B cell (primary cell): ENCODE data around the gene RAP1GDS1. TPM values are rescaled to one million over a fixed set of nuclear protein-coding genes. Genes with fewer than 3 reads are reported as not detected.

Experiments
- ATAC-seq: fragments of 200-7000 bp; cut with Tn5 transposase; one replicate; pipeline ENCODE4 v1.10.0; 2021; ENCODE audit warnings: low read depth, mild to moderate bottlenecking, moderate number of reproducible peaks, moderate library complexity
- CTCF ChIA-PET: fragments of 350-600 bp; sonication (Branson Sonifier 250); formaldehyde crosslinking; loops from one replicate; lab custom pipeline; 2021; ENCODE audit warnings: antibody characterized with exemption, inconsistent platforms; lab: Charles Lee
- POLR2A ChIA-PET: fragments of 350-600 bp; sonication (Branson Sonifier 250); formaldehyde crosslinking; loops from one replicate; lab custom pipeline; 2021; ENCODE audit warnings: antibody characterized with exemption; lab: Charles Lee
- DNase-seq: peaks from one replicate; pipeline ENCODE4 v3.0.0; 2013
- H2AFZ ChIP-seq: 2 replicates; pipeline ENCODE4 v1.6.1; 2012; ENCODE audit warnings: mild to moderate bottlenecking, low read depth, low read length; ENCODE audit not compliant: insufficient read depth, poor library complexity, severe bottlenecking
- H3K27ac ChIP-seq, 2 donors: 1 replicate in 1 of 2; 2 replicates in 1 of 2; pipeline ENCODE4 v1.5.1; 2012 to 2013; ENCODE audit warnings: low read length in 2 of 2, mild to moderate bottlenecking in 2 of 2, moderate library complexity in 1 of 2
- H3K27me3 ChIP-seq, 4 experiments: fragments of 200-600 bp in 1 of 4; sonication (generic) in 1 of 4; replicated peaks in 1 of 4; 1 replicate in 2 of 4; 2 replicates in 2 of 4; pipeline versions ENCODE4 v1.6.1 to v1.7.0; 2013 to 2016; ENCODE audit warnings: low read length in 3 of 4, mild to moderate bottlenecking in 2 of 4, mixed read lengths in 1 of 4, moderate library complexity in 1 of 4; ENCODE audit not compliant: insufficient read depth in 4 of 4, control insufficient read depth in 3 of 4; ENCODE audit errors: control extremely low read depth in 1 of 4
- H3K36me3 ChIP-seq, 2 experiments: replicated peaks in 1 of 2; 1 replicate in 1 of 2; 2 replicates in 1 of 2; pipeline versions ENCODE4 v1.6.1 to v1.7.1; 2013; ENCODE audit warnings: low read length in 1 of 2; ENCODE audit not compliant: insufficient read depth in 2 of 2, control insufficient read depth in 1 of 2; ENCODE audit errors: control extremely low read depth in 1 of 2, extremely low read depth in 1 of 2
- H3K4me1 ChIP-seq, 2 donors: fragments of 200-600 bp in 1 of 2; sonication (generic) in 1 of 2; 1 replicate in 1 of 2; 2 replicates in 1 of 2; pipeline versions ENCODE4 v1.5.1 to v1.6.1; 2013 to 2017; ENCODE audit warnings: low read length in 2 of 2; ENCODE audit not compliant: control insufficient read depth in 2 of 2, insufficient read depth in 2 of 2
- H3K4me2 ChIP-seq: replicated peaks from 2 replicates; pipeline ENCODE3; 2012; ENCODE audit warnings: mild to moderate bottlenecking, low read depth, low read length; ENCODE audit not compliant: poor library complexity, severe bottlenecking
- H3K4me3 ChIP-seq, 5 experiments: fragments of 200-600 bp in 1 of 5; sonication (generic) in 1 of 5; 1 replicate in 3 of 5; 2 replicates in 2 of 5; pipeline versions ENCODE4 v1.5.1 to v1.7.0; 2011 to 2016; ENCODE audit warnings: low read length in 4 of 5, mild to moderate bottlenecking in 4 of 5, low read depth in 2 of 5, control low read depth in 1 of 5, moderate library complexity in 1 of 5; ENCODE audit not compliant: insufficient read depth in 1 of 5; ENCODE audit errors: control extremely low read depth in 1 of 5, extremely low read depth in 1 of 5
- H3K79me2 ChIP-seq: fragments of 200-600 bp; sonication (generic); one replicate; pipeline ENCODE4 v1.6.0; 2016; ENCODE audit warnings: low read length; ENCODE audit not compliant: control insufficient read depth, insufficient read depth
- H3K9ac ChIP-seq: fragments of 200-600 bp; sonication (generic); 2 replicates; pipeline ENCODE4 v1.6.1; 2017; ENCODE audit warnings: mild to moderate bottlenecking, low read length, moderate library complexity
- H3K9me3 ChIP-seq, 3 donors: one replicate each; pipeline versions ENCODE4 v1.6.1 to v1.7.1; 2013; ENCODE audit warnings: low read length in 2 of 3; ENCODE audit not compliant: control insufficient read depth in 2 of 3, insufficient read depth in 1 of 3; ENCODE audit errors: control extremely low read depth in 1 of 3
- H4K20me1 ChIP-seq: 2 replicates; pipeline ENCODE4 v1.6.0; 2012; ENCODE audit warnings: mild to moderate bottlenecking, low read length; ENCODE audit not compliant: insufficient read depth, control insufficient read depth, poor library complexity, severe bottlenecking
- H3K27ac Mint-ChIP-seq: one replicate; pipeline ENCODE4 v1.8.0; 2021; ENCODE audit warnings: mixed read lengths
- H3K27me3 Mint-ChIP-seq: one replicate; pipeline ENCODE4 v1.8.0; 2021; ENCODE audit warnings: mixed read lengths
- H3K4me1 Mint-ChIP-seq: one replicate; pipeline ENCODE4 v1.8.0; 2021; ENCODE audit warnings: mixed read lengths
- H3K4me3 Mint-ChIP-seq: one replicate; pipeline ENCODE4 v1.8.0; 2021; ENCODE audit warnings: mixed read lengths
- H3K9me3 Mint-ChIP-seq: one replicate; pipeline ENCODE4 v1.8.0; 2022; ENCODE audit warnings: mixed read lengths; ENCODE audit not compliant: insufficient read depth
- EZH2 ChIP-seq: IDR thresholded peaks from 2 replicates; pipeline ENCODE4 v1.6.1; 2012; ENCODE audit warnings: borderline replicate concordance, low read depth, mild to moderate bottlenecking, moderate library complexity, low read length; ENCODE audit not compliant: insufficient read depth, poor library complexity, severe bottlenecking
- WGBS: methylation state at CpG from one replicate; pipeline ENCODE4 v1.1.5; 2013; ENCODE audit warnings: missing lambda C conversion rate; ENCODE audit not compliant: insufficient coverage; 5-methylcytosine and 5-hydroxymethylcytosine counted together
- intact Hi-C: fragments of 100-400 bp; cut with micrococcal nuclease; formaldehyde crosslinking; loops from one replicate; pipeline ENCODE4 v1.10.0; 2022
- polyA plus RNA-seq: library from polyadenylated mRNA; depleted of rRNA; stranded (reverse); fragments of >200 nt; gene quantifications from 2 replicates; pipeline ENCODE4 v1.2.3, GENCODE V29; 2012
- total RNA-seq, 2 donors: library from RNA; stranded (reverse); fragments of 120-200 nt in 1 of 2; gene quantifications; 1 replicate in 1 of 2; 2 replicates in 1 of 2; pipeline versions ENCODE4 v1.2.3 to v1.2.4, GENCODE V29; 2013 to 2022
- TF ChIP-seq, protein P1 (sequence below): fragments of 200-600 bp; IDR thresholded peaks from one replicate; pipeline ENCODE4 v1.8.0; 2022; ENCODE audit warnings: antibody characterized with exemption, mild to moderate bottlenecking

RAP1GDS1 gene
- total and polyA plus RNA-seq, 2 donors (not counting 1 experiment from before 2014, with no cell fraction given), result 23.6 to 66.3 TPM

GRCh38 chr4:98283219-98284189 lies 22.3 kb downstream of the RAP1GDS1 start:
- ChIA-PET CTCF (interaction anchor here (1.0 to 1.1 kb wide), 2 partner anchors 11 to 23 kb away, joined by 3 to 4 read pairs; no protein-coding TSS in a partner anchor), POLR2A (no interaction called here)
- Histone ChIP-seq H4K20me1 (no peaks in the 10 kb centered on the region), H3K9ac (no peak overlapping the region), H3K79me2 (peaks cover 52% of the 10 kb centered on the region), H3K4me1 (peaks cover 0 to 3% of the 10 kb centered on the region in 2 donors), H3K36me3 (no peaks in the 10 kb centered on the region), H3K4me3 (no peak overlapping the region), H3K9me3 (peaks cover 0 to 5% (median 0%) of the 10 kb centered on the region in 3 donors), H3K27ac (peak overlapping the region in 1 of 2 donors; percentile 41), H3K27me3 (no peaks in the 10 kb centered on the region), H2AFZ (no peak overlapping the region), H3K4me2 (no peak overlapping the region)
- H3K4me3 Mint-ChIP-seq, result no peak overlapping the region
- peaks cover 40% of the 10 kb centered on the region for H3K4me1 Mint-ChIP-seq
- H3K9me3 Mint-ChIP-seq, result no peaks in the 10 kb centered on the region
- peak overlapping the region; percentile 6 for H3K27ac Mint-ChIP-seq
- ATAC-seq (no peak), DNase-seq (no peak)
- H3K27me3 Mint-ChIP-seq, result no peaks in the 10 kb centered on the region
- TF ChIP-seq, protein P1, sequence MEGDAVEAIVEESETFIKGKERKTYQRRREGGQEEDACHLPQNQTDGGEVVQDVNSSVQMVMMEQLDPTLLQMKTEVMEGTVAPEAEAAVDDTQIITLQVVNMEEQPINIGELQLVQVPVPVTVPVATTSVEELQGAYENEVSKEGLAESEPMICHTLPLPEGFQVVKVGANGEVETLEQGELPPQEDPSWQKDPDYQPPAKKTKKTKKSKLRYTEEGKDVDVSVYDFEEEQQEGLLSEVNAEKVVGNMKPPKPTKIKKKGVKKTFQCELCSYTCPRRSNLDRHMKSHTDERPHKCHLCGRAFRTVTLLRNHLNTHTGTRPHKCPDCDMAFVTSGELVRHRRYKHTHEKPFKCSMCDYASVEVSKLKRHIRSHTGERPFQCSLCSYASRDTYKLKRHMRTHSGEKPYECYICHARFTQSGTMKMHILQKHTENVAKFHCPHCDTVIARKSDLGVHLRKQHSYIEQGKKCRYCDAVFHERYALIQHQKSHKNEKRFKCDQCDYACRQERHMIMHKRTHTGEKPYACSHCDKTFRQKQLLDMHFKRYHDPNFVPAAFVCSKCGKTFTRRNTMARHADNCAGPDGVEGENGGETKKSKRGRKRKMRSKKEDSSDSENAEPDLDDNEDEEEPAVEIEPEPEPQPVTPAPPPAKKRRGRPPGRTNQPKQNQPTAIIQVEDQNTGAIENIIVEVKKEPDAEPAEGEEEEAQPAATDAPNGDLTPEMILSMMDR, result no peak
- no peak for TF ChIP-seq EZH2
- intact Hi-C loops, result loop anchor here (2.0 kb wide), 1 partner anchor 13 kb away; no protein-coding TSS in a partner anchor
- WGBS, result no CpG with 5 or more reads among the region's 3 CpGs

GRCh38 chr4:98284640-98285046 lies 23.5 kb downstream of the RAP1GDS1 start:
- ChIA-PET CTCF (no interaction called here), POLR2A (no interaction called here)
- no peak overlapping the region for H2AFZ ChIP-seq
- ATAC-seq, result no peak
- TF ChIP-seq, protein P1, result no peak
- TF ChIP-seq EZH2, result no peak
- Mint-ChIP-seq H3K4me3 (no peak overlapping the region), H3K4me1 (peaks cover 49% of the 10 kb centered on the region), H3K27me3 (no peaks in the 10 kb centered on the region), H3K27ac (no peak overlapping the region), H3K9me3 (no peaks in the 10 kb centered on the region)
- no peaks in the 10 kb centered on the region for H3K27me3 ChIP-seq
- intact Hi-C loops, result no loop called here
- peaks cover 11 to 14% of the 10 kb centered on the region in 2 donors for H3K4me1 ChIP-seq
- no peaks in the 10 kb centered on the region for H3K9me3 ChIP-seq
- H3K4me2 ChIP-seq, result no peak overlapping the region
- no peak for DNase-seq
- H3K79me2 ChIP-seq, result peaks cover 46% of the 10 kb centered on the region
- no peak overlapping the region for H3K27ac ChIP-seq
- WGBS, result 91% methylated on average over 2 of the region's 3 CpGs
- H3K4me3 ChIP-seq, result no peak overlapping the region
- no peaks in the 10 kb centered on the region for H3K36me3 ChIP-seq
- H3K9ac ChIP-seq, result no peak overlapping the region
- no peaks in the 10 kb centered on the region for H4K20me1 ChIP-seq
